Endothelial cell of umbilical vein (primary cell): Measurements from ENCODE around the gene ADARB2. TPM values are rescaled to one million over a fixed set of nuclear protein-coding genes. Genes with fewer than 3 reads are reported as not detected.

Source experiments
- BruUV-seq: library from RNA; stranded (reverse); fragments of 400-500 nt; replicated peaks from 2 replicates; lab custom pipeline; 2021; lab: Mats Ljungman, UMichigan
- CTCF ChIA-PET: fragments of 300-600, 350-600 bp; sonication (Branson Sonifier 250); formaldehyde crosslinking; loops from one replicate; lab custom pipeline; 2021; ENCODE audit warnings: antibody characterized with exemption, inconsistent platforms; lab: Charles Lee
- POLR2A ChIA-PET: fragments of 300-600, 350-600 bp; sonication (Branson Sonifier 250); formaldehyde crosslinking; loops from one replicate; lab custom pipeline; 2021; ENCODE audit warnings: antibody characterized with exemption, inconsistent platforms; lab: Charles Lee
- DNase-seq: peaks from one replicate; pipeline ENCODE4 v3.0.0-alpha.2; 2011; ENCODE audit warnings: low read depth, low spot score
- FAIRE-seq: peaks from 2 replicates; lab custom pipeline; 2011; peaks lifted over from hg19 to GRCh38; lab: Jason Lieb, UNC
- H2AFZ ChIP-seq: 2 replicates; pipeline ENCODE4 v1.6.0; 2012; ENCODE audit warnings: low read depth, low read length, control low read depth, inconsistent platforms
- H3K27ac ChIP-seq: 2 replicates; pipeline ENCODE4 v1.5.1; 2011; ENCODE audit warnings: low read depth, mild to moderate bottlenecking, control low read depth, low read length, moderate library complexity; ENCODE audit not compliant: insufficient read depth
- H3K27me3 ChIP-seq, 2 experiments: 2 replicates each; pipeline versions ENCODE4 v1.6.0 to v1.6.1; 2011; ENCODE audit warnings: low read length in 2 of 2, mixed read lengths in 1 of 2; ENCODE audit not compliant: control insufficient read depth in 2 of 2, insufficient read depth in 2 of 2
- H3K36me3 ChIP-seq, 2 experiments: 2 replicates in 1 of 2; 3 replicates in 1 of 2; pipeline ENCODE4 v1.5.1; 2011; ENCODE audit warnings: low read length in 2 of 2, mild to moderate bottlenecking in 1 of 2, moderate library complexity in 1 of 2; ENCODE audit not compliant: control insufficient read depth in 2 of 2, insufficient read depth in 2 of 2; ENCODE audit errors: extremely low read depth in 1 of 2
- H3K4me1 ChIP-seq: 3 replicates; pipeline ENCODE4 v1.5.1; 2011; ENCODE audit warnings: mild to moderate bottlenecking, low read length; ENCODE audit not compliant: control insufficient read depth, insufficient read depth; ENCODE audit errors: extremely low read depth
- H3K4me2 ChIP-seq: 2 replicates; pipeline ENCODE4 v1.6.1; 2011; ENCODE audit warnings: low read length, control low read depth, mixed read lengths; ENCODE audit not compliant: insufficient read depth
- H3K4me3 ChIP-seq, 3 experiments: fragments of 200-600 bp in 1 of 3; sonication (generic), shearing (Covaris generic) in 1 of 3; replicated peaks in 1 of 3; 2 replicates each; pipeline ENCODE4 v1.5.1; 2011 to 2016; ENCODE audit warnings: control low read depth in 3 of 3, low read length in 3 of 3, mild to moderate bottlenecking in 2 of 3, inconsistent platforms in 1 of 3, low read depth in 1 of 3, moderate library complexity in 1 of 3; ENCODE audit not compliant: insufficient read depth in 1 of 3
- H3K79me2 ChIP-seq: 2 replicates; pipeline ENCODE4 v1.6.0; 2012; ENCODE audit warnings: low read length, inconsistent platforms; ENCODE audit not compliant: control insufficient read depth, insufficient read depth
- H3K9ac ChIP-seq: replicated peaks from 2 replicates; pipeline ENCODE3; 2011; ENCODE audit warnings: low read length, control low read depth; ENCODE audit not compliant: insufficient read depth; ENCODE audit errors: extremely low read depth
- H3K9me1 ChIP-seq: replicated peaks from 3 replicates; pipeline ENCODE4 v1.6.0; 2011; ENCODE audit warnings: mild to moderate bottlenecking, low read length; ENCODE audit not compliant: control insufficient read depth, insufficient read depth; ENCODE audit errors: extremely low read depth
- H3K9me3 ChIP-seq: replicated peaks from 2 replicates; pipeline ENCODE4 v1.5.1; 2012; ENCODE audit warnings: low read length, inconsistent platforms; ENCODE audit not compliant: control insufficient read depth, insufficient read depth
- H4K20me1 ChIP-seq: replicated peaks from 2 replicates; pipeline ENCODE3; 2011; ENCODE audit warnings: mild to moderate bottlenecking, low read length; ENCODE audit not compliant: control insufficient read depth, insufficient read depth; ENCODE audit errors: extremely low read depth
- GATA2 ChIP-seq: IDR thresholded peaks from 2 replicates; pipeline ENCODE4 v1.7.0; 2011; ENCODE audit warnings: low read depth, mild to moderate bottlenecking, moderate library complexity, mixed read lengths, low read length; ENCODE audit not compliant: insufficient read length, insufficient read depth
- MAX ChIP-seq: IDR thresholded peaks from 2 replicates; pipeline ENCODE4 v1.6.1; 2011; ENCODE audit not compliant: insufficient read depth, insufficient read length
- MYC ChIP-seq: IDR thresholded peaks from one replicate; pipeline ENCODE4 v1.6.1; 2011; ENCODE audit warnings: mild to moderate bottlenecking, low read depth, low read length
- POLR2A ChIP-seq: IDR thresholded peaks from 2 replicates; pipeline ENCODE4 v1.6.1; 2012; ENCODE audit warnings: low read depth, mild to moderate bottlenecking, control low read depth, low read length
- POLR2AphosphoS5 ChIP-seq: IDR thresholded peaks from 2 replicates; pipeline ENCODE4 v1.6.1; 2012; ENCODE audit warnings: low read depth, mild to moderate bottlenecking, control low read depth, low read length, moderate library complexity; ENCODE audit not compliant: insufficient read depth
- dilution Hi-C: fragments of 300-500 bp; cut with MboI; formaldehyde crosslinking; loops from one replicate; pipeline ENCODE4 v1.15.0; 2019; ENCODE audit warnings: low sequenced_read_pairs; ENCODE audit not compliant: extremely low pct_ligation_motif_present
- intact Hi-C: fragments of 100-400 bp; cut with micrococcal nuclease; formaldehyde crosslinking; loops from one replicate; pipeline ENCODE4 v1.10.0; 2022
- polyA plus RNA-seq, 4 experiments: library from polyadenylated mRNA; depleted of rRNA in 3 of 4; stranded (reverse) in 3 of 4; unstranded in 1 of 4; fragments of >200 nt; gene quantifications; 2 replicates each; pipeline versions ENCODE4 v1.2.1 to v1.2.3, GENCODE V29; 2011 to 2012; ENCODE audit warnings: missing spikeins in 1 of 4
- total RNA-seq: library from RNA; stranded (reverse); gene quantifications from 2 replicates; pipeline ENCODE4 v1.2.3, GENCODE V29; 2021

ADARB2 gene
- total and polyA plus RNA-seq, 2 donors (not counting 3 experiments of a cell fraction or from before 2014, with no cell fraction given): not detected

- no peaks in the 10 kb centered on the region for H3K4me1 ChIP-seq
- BruUV-seq: no TSS peak
- no peaks in the 10 kb centered on the region for H4K20me1 ChIP-seq
- no peaks in the 10 kb centered on the region for H3K27me3 ChIP-seq
- FAIRE-seq (no peak), DNase-seq (no peak)
- H3K9ac ChIP-seq: no peak overlapping the region
- no peak overlapping the region for H2AFZ ChIP-seq
- dilution Hi-C loops (no loop called here), intact Hi-C loops (no loop called here)
- TF ChIP-seq MAX (no peak), POLR2A (no peak), POLR2AphosphoS5 (no peak), GATA2 (no peak), MYC (no peak)
- H3K4me2 ChIP-seq: no peak overlapping the region
- H3K27ac ChIP-seq: no peak overlapping the region
- H3K36me3 ChIP-seq: no peaks in the 10 kb centered on the region
- ChIA-PET CTCF (no interaction called here), POLR2A (no interaction called here)
- H3K9me1 ChIP-seq: no peaks in the 10 kb centered on the region
- no peak overlapping the region for H3K4me3 ChIP-seq
- H3K79me2 ChIP-seq: no peaks in the 10 kb centered on the region
- peaks cover 4% of the 10 kb centered on the region for H3K9me3 ChIP-seq
Observed at GRCh38 chr10:1545524-1545923, 191.8 kb downstream of the ADARB2 start.

- H3K36me3 ChIP-seq: no peaks in the 10 kb centered on the region
- intact Hi-C loops: no loop called here
- no peak overlapping the region for H2AFZ ChIP-seq
- no peaks in the 10 kb centered on the region for H3K4me1 ChIP-seq
- no peak overlapping the region for H3K4me3 ChIP-seq
- H3K27me3 ChIP-seq: no peaks in the 10 kb centered on the region
- TF ChIP-seq POLR2AphosphoS5: no peak
- H3K9me1 ChIP-seq: no peaks in the 10 kb centered on the region
- no peak for FAIRE-seq
- no TSS peak for BruUV-seq
- H3K9ac ChIP-seq: no peak overlapping the region
- POLR2A ChIA-PET: no interaction called here
- dilution Hi-C loops: no loop called here
- H4K20me1 ChIP-seq: no peaks in the 10 kb centered on the region
- no peaks in the 10 kb centered on the region for H3K79me2 ChIP-seq
- H3K27ac ChIP-seq: no peak overlapping the region
- CTCF ChIA-PET: no interaction called here
- H3K9me3 ChIP-seq: peaks cover 2% of the 10 kb centered on the region
- no peak overlapping the region for H3K4me2 ChIP-seq
- no peak for DNase-seq
Observed at GRCh38 chr10:1544929-1545328, 192.4 kb downstream of the ADARB2 start.
